GM18909 (cell line): ENCODE measurements around the gene ACP2.

Experiments
- ATAC-seq: cut with Tn5 transposase; IDR thresholded peaks from one replicate; pipeline ENCODE4 v1.9.1; 2021; ENCODE audit warnings: mild to moderate bottlenecking; ENCODE audit not compliant: unreplicated experiment, poor library complexity

Gene ACP2

DNA sequence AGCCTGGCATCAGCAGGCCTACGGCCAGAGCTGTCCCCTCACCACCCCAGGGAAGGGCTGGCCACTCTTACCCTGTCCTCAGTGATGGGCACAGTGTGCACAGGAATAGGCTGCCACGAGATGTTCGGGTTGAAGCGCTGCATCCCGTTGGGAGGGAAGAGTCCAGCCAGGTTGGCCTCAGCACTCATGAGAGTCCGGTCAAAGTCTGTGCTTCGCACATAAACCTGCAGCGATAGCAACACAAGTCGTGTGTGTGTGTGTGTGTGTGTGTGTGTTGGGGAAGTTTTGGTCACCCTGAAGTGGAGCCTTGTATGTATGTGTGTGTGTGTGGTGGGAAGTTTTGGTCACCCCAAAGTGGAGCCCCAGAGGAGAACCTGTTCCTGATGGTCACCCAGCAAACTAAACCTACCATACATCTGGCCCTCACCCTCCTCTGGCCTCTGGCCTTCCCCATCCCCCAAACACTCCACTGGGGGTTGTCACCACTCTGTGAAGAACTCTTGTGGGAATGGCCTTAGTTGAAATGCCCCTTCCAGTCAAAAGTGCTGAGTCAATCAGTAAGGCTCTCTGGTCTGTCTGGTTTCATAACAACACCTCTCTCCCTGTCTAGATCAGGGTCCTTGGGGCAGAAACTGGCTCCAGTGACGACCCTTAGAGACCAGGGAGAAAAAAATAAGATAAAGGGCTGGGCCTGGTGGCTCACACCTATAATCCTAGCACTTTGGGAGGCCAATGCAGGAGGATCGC is 2.8 kb downstream of the ACP2 start:
- ATAC-seq, result no peak

DNA sequence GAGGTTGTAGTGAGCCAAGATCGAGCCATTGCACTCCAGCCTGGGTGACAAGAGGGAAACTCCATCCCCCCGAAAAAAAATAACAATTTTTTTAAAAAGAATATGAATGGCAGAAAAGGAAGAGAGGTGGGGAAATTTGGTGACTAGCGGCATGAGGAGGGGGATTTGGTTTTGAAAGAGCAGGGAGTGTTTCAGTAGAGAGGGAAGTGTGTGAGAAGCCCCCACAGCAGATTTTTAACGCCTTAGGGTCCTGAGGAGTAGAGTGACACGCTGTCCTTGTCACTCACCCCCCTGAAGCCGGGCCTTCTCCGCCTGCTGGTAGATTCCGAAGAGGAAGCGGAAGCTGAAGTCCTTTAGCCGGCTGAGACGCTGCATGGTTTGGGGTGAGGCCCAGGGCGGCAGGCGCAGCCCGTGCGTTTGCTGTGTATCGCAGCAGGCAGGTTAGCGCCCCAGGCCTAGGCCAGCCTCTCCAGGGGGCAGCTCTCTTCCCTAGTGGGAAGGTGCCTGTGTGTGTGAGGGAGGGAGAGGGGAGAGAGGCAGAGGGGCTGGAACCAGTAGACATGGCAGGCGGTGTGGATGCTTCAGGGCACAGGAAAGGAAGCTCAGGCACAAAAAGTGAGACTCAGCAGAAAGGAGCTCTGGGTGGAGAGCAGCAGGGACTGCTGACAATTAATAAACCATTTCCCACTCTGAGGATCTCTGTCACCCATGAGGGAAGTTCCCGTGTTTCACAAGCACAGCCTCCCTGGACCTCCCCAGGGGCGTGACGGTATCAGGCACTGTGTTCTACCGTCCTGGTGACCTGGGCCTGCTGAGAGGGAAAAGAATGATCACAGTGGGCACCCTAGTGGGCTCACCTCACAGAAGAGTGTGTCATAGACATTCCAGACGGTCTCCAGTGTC is 3.9 kb downstream of the ACP2 start:
- no peak for ATAC-seq

DNA sequence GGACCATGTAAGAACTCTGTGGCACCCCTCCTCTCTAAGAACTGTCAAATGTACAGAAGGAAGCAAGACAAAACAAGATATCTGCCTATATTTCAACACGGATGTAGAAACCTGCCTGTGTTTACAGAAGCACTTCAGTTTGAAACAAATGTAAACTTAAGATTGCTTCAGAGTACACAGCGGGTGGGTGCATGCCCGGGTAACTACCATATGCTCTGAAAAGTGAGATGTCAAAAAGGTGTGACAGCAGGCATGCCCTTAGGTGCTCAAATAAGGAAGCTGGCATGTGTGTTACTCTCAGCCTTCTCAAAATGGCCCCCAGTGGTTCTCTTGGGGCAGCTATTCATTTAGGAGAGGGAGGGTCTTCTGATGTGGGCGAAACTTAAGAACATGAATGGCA is 5.2 kb downstream of the ACP2 start:
- no peak for ATAC-seq

DNA sequence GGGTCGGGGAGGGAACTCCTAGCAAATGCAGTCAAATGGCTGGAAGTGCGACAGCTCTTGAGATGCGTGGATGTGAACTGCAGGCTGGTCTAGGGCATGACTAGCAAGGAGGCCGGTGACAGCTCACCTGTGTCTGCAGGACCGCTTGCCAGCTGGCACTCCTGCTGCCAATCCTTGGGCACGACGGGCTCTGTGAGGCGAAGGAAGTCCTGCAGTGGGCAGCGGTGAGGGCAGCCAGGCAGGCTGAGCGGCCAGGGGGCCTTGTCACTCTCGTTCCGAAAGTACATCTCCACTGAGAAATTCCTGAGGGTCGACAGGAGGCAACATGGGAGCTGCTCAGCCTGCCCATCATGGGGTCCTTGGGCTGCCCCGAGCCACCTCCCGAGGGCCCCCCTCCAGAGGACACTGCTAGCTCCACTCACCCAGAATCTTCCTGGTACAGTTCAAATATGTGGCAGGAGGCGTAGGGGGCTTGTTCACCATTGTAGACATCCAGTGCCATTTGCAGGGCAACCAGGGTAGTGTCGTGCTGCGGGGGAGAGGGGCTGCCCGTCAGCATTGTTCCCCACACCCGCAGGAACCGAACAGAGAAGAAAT is 5.9 kb downstream of the ACP2 start:
- ATAC-seq, result no peak

DNA sequence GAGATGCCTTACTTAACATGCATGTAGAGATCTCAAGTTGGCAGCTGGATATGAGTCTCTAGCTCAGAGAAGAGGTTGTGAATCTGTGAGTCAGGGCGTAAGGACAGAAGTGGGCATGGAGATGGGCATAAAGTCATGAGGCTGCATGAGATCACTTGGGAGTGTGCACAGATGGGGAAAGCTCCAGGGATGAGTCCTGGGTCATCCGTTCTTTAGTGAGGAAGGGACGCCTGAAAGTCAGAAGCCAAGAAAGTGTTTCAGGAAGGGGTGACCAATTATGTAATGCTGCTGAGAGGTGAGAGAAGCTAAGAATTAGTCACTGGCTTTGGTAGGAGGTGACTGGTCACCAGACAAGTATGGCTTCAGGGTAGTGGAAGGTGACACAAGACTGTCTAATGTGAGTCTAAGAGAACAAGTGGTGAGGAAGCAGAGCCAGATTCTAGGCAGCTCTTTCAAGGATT is 6.7 kb downstream of the ACP2 start:
- ATAC-seq, result no peak

DNA sequence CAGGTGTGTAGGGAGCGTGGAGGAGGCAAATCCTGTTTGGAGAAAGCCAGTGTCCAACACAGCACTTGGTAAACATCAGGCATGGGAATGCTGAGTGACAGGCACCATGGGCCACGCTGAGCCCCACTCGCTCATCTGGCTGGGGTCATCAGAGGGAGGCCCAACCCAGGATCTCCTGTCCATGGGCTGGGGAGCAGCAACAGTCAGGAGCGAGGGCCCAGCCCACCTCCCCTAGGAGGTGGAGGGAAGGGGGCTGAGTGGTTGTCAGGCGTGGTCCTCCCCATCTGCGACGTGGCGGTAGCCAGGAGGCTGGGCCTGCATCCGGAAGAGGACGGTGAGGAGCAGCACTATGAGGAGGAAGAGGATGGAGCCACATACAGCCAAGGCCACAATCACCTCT is 8.8 kb downstream of the ACP2 start:
- ATAC-seq, result no peak

DNA sequence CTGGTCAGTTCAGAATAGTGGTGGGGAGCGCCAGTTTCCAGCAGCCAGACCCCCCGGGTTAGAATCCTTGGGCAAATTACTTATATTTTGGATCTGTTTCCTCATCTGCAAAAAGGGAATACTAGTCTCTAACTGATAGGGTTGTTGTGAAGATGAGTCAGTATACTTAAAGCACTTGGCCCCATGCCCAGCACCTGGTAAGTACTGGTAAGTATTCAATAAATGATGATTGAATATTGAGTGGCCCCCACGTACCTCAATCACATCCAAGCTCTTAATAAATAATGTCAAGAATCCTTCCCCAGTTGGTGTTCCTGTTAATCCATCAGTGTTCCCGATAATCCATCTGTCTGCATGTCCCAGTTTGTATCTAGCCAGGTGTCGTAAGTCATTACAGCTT is 12.1 kb downstream of the ACP2 start:
- no peak for ATAC-seq

DNA sequence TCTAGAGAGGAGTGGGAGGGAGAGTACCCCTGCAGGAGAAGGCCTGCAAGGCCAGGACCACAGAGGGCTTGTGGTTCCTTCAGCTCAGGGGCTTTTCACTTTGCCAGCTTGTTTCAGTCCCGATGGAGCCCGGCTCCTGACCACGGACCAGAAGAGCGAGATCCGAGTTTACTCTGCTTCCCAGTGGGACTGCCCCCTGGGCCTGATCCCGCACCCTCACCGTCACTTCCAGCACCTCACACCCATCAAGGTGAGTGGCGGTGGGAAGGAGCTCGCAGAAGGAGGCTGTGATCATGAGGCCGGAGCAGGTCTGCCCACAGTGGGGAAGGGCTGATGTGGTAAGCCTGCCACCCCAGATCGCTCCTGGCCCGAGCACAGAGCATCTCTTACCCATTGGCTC is 13.5 kb downstream of the ACP2 start:
- no peak for ATAC-seq

DNA sequence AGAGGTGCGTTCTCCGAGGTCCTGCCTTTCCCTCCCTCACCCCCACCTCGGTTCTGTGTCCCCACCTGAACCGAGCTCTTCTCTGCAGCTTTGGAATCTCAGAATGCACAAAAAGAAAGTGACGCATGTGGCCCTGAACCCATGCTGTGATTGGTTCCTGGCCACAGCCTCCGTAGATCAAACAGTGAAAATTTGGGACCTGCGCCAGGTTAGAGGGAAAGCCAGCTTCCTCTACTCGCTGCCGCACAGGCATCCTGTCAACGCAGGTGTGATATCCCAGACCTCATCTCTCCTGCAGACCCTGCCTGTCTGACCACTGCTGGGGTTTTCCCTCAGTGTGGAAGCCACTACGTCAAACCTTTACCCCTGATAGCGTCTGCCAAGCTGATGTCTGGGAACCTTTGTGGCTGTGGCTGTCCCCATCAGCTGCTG is 13.9 kb downstream of the ACP2 start:
- ATAC-seq, result no peak

DNA sequence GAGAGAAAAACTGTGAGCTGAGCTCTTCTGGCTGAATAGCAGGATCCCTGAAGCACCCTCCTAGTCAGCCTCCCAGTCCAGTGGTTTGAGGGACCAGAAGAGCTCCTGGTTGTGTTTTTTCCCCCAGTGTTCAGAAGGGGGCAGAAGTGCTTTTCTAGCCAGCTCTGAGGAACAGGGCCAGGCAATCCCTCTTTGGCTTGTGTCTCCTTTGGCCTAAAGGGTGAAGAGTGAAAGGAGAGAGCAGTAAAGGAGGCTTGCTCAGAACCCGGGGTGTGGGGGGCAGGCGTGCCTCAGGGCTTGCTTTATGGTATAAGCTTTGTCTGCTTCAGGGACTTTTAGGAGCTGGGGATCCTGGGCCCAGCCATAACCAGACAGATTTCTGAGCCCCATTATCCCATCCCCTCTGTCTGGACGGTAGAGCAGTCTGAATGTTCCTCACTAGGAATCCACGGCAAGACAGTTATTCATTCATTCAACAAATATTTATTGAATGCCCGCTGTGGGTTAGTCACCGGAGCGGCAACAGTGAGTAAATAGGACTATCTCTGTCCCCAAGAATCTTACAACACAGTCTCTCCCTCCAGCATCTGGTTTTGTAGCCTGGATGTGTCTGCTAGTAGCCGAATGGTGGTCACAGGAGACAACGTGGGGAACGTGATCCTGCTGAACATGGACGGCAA is 14.5 kb downstream of the ACP2 start:
- ATAC-seq, result no peak

DNA sequence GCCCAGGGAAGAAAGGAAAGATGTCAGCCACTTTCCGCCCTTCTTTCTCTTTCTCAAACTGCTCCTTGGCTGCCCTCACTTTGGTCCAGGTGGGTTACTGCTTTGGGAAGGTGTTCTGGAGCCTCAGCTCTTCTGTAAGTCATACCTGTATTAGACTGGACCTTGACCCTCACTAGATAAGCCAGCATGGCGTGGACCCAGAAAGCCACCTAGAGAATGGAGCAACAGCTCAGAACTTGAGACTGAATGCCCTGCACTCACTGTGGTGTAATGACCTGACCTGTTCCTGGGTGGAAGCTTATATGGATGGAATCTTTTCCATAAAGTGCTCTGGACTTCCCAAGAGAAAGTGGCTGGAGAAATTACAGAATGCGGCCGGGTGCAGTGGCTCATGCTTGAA is 15.6 kb downstream of the ACP2 start:
- ATAC-seq, result no peak

DNA sequence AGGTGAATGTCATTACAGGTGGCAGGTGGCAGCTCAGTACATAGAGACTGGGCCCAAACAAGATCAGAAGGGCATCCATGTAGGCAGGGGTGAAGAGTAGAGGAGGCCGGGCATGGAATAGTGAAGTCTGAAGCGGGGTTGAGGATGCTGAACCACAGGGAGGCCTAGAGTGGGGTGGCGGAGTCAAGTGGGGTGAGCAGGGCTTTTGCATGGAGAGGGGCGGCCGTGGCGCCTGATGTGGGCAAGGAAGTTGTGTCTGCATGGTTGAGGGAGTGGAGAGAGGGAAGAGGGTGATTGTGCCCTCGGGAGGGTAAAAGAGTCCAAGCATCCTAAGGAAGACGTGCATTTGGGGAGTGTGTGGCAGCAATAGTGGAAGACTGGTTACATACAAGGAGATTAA is 19.5 kb downstream of the ACP2 start:
- ATAC-seq, result no peak

DNA sequence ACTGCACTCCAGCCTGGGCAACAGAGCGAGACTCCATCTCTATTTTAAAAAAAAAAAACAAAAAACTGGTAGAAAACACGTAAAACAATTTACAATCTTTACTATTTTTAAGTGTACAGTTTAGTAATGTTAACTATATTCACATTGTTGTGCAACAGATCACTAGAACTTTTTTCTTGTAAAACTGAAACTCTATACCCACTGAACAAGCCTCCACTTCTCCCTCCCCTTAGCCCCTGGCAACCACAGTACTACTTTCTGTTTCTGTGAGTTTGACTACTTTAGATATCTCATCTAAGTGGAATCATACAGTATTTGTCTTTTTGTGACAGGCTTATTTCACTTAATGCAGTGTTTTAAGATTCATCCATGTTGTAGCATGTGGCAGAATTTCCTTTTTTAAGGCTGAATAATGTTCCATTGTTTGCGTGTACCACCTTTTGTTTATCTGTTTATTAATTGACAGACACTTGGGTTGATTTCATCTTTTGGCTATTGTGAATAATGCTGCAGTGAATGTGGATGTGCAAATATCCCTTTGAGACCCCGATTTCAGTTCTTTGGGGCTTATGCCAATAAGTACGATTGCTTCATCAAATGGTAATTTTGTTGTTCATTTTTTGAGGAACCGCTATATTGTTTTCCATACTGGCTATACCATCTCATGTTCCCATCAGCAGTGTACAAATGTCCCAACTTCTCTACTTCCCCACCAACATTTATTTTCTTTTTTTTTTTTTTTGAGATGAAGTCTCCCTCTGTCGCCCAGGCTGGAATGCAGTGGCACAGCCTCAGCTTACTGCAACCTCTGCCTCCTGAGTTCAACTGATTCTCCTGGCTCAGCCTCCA is 22.8 kb downstream of the ACP2 start:
- ATAC-seq, result peak; percentile 59

DNA sequence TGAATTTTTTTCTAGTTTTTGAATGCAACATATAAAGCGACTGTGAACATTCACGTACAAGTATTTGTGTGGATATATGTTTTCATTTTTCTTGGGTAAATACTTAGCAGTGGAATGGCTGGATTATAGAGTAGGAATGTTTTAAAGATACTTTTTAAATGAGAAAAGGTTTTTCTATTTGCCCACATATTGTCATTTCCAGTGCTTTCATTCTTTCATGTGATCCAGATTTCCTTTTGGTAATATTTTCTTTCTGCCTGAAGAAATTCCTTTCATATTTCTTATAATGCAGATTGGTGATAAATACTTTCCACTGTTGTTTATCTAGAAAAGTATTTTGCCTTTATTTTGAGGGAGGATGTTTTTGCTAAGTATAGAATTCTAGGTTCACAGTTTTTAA is 25.9 kb downstream of the ACP2 start:
- ATAC-seq, result no peak

DNA sequence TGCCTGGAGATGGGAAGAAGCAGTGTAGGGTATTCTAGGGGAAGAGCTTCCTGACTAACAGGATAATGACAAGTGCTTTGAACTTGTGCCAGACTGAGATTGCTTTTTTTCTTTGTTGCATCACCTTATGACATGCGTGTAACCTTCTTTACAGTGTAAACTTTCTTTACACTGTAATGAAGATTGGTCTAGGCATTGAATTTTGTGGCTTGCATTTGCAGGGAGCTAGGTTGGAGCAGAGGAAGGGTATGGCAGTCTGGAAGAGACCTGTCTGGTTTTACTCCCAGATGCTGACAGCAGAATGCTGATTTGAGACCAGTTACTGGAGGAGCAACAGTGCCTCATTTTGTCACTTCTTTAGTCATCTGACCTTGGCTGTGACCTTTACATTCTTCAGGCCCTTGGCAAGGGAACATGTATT is 28.2 kb downstream of the ACP2 start:
- no peak for ATAC-seq

DNA sequence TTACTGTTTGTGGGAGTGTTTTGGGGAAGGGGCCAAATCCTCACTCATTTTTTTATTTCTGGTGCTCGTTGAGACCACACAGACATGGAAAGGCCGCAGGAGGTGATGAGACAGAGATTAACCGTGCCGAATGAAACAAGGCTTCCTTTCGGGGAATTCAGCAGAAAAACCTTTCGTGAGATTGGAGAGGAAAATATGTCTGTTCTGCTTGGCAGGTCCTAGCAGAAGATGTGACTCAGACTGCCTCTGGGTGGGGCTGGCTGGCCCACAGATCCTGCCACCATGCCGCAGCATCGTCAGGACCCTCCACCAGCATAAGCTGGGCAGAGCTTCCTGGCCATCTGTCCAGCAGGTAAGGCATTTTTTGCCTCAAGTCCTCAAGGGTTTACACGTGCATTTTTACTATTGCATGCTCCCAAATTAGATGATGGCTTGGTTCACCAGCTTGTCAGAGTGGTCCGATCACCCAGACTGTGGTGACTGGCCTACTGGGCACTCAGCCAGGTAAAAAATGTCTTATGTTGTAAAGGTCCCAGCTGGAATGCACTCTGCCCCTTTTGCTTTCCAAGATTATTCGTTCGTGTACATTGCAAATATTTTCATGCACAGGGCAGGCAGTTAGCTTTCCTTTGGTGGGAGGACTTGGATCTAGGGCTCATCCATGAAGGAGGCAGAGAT is 32.4 kb downstream of the ACP2 start:
- ATAC-seq, result no peak

DNA sequence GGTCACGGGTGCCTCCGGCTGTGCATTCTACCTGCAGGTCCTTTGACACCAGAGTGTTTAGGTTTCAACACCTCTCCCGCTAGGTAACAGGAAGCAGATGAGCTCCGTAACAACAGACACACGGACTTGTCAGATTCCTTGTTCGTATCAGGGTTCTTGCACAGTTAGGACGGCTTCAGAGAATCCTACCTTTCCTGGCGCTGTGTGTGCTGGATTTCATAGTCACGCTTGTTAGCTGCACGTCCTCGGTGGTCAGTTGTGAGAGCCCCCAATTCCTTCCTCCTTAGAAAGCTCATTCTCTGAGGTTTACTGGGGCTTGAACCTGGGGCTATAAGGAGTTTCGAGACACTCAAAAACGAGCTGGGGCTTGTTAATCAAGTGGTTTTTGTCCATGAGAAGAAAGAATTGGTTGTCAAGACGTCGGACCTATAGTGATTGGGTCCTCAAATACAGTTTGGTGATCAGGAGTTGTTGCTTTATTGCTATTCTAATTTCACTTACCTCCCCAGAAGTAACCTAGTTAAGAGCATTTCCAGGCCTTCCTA is 33.2 kb downstream of the ACP2 start:
- ATAC-seq, result no peak

DNA sequence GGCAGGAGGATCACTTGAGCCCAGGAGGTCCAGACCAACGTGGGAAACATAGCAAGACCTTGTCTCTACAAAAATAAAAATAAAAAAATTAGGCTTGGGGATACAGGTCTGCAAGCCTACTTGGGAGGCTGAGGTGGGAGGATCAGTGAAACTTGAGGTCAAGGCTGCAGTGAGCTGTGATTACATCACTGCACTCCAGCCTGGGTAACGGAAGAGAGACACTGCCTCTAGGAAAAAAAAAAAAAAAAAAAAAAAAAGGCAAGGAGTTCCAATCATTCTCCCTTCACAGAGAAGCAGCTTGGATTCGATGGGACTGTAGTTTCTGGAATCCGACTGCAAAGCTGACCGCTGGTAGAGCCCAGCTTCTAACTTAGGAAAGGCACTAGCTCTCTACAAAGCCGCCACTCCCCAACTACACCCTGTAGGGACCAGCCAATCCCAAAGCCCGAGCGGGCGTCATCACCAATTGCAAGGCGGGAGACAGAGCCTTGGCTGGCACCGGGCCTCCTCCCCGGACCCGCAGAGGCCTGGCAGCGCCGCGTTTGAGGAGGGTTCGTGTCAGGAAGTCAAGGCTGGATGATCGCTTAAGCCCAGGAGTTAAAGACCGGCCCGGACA is 34.6 kb downstream of the ACP2 start:
- ATAC-seq, result peak; percentile 77
